Astrocyte (in vitro differentiated cells and primary cell): ENCODE data around the gene ESF1. TPM values are rescaled to one million over a fixed set of nuclear protein-coding genes. Genes with fewer than 3 reads are reported as not detected.
"Not testable (repeated sequence)": the region's sequence is repeated elsewhere in the genome, so short reads cannot be mapped to it uniquely, and the experiment has no call there.

Experiments
- DNase-seq: peaks from one replicate; pipeline ENCODE4 v3.0.0-alpha.2; 2010; ENCODE audit warnings: low read depth
- FAIRE-seq: peaks from 2 replicates; lab custom pipeline; 2011; peaks lifted over from hg19 to GRCh38; lab: Jason Lieb, UNC
- H2AFZ ChIP-seq: 2 replicates; pipeline ENCODE4 v1.6.0; 2012; ENCODE audit warnings: low read depth, low read length, inconsistent platforms
- H3K27ac ChIP-seq: 2 replicates; pipeline ENCODE4 v1.5.1; 2011; ENCODE audit warnings: low read depth, low read length, inconsistent platforms
- H3K27me3 ChIP-seq: 2 replicates; pipeline ENCODE4 v1.6.0; 2011; ENCODE audit warnings: low read length, inconsistent platforms; ENCODE audit not compliant: insufficient read depth
- H3K36me3 ChIP-seq: 2 replicates; pipeline ENCODE4 v1.5.1; 2011; ENCODE audit warnings: low read length, inconsistent platforms; ENCODE audit not compliant: insufficient read depth
- H3K4me1 ChIP-seq: 2 replicates; pipeline ENCODE4 v1.5.1; 2011; ENCODE audit warnings: low read length, inconsistent platforms; ENCODE audit not compliant: insufficient read depth
- H3K4me2 ChIP-seq: 2 replicates; pipeline ENCODE4 v1.6.0; 2012; ENCODE audit warnings: low read length, inconsistent platforms
- H3K4me3 ChIP-seq: 2 replicates; pipeline ENCODE4 v1.5.1; 2011; ENCODE audit warnings: low read depth, mild to moderate bottlenecking, low read length, inconsistent platforms; ENCODE audit not compliant: insufficient read depth
- H3K79me2 ChIP-seq: 2 replicates; pipeline ENCODE4 v1.6.0; 2012; ENCODE audit warnings: mild to moderate bottlenecking, low read length, inconsistent platforms; ENCODE audit not compliant: insufficient read depth
- H3K9ac ChIP-seq: 2 replicates; pipeline ENCODE4 v1.6.0; 2012; ENCODE audit warnings: mild to moderate bottlenecking, low read length, inconsistent platforms
- H3K9me3 ChIP-seq: 2 replicates; pipeline ENCODE4 v1.5.1; 2012; ENCODE audit warnings: low read depth, mild to moderate bottlenecking, low read length, inconsistent platforms; ENCODE audit not compliant: insufficient read depth
- H4K20me1 ChIP-seq: 2 replicates; pipeline ENCODE4 v1.6.0; 2012; ENCODE audit warnings: low read length, inconsistent platforms; ENCODE audit not compliant: insufficient read depth
- H3K27ac Mint-ChIP-seq: one replicate; pipeline ENCODE4 v1.8.0; 2021; ENCODE audit warnings: mild to moderate bottlenecking, mixed read lengths; ENCODE audit not compliant: unreplicated experiment
- H3K27me3 Mint-ChIP-seq: one replicate; pipeline ENCODE4 v1.8.0; 2021; ENCODE audit warnings: low read depth, mixed read lengths; ENCODE audit not compliant: unreplicated experiment
- H3K36me3 Mint-ChIP-seq: one replicate; pipeline ENCODE4 v1.8.0; 2021; ENCODE audit warnings: low read depth, mixed read lengths; ENCODE audit not compliant: unreplicated experiment
- H3K4me1 Mint-ChIP-seq: one replicate; pipeline ENCODE4 v1.8.0; 2021; ENCODE audit warnings: low read depth, mixed read lengths; ENCODE audit not compliant: unreplicated experiment
- H3K4me3 Mint-ChIP-seq: one replicate; pipeline ENCODE4 v1.8.0; 2021; ENCODE audit warnings: mild to moderate bottlenecking, moderate library complexity, mixed read lengths; ENCODE audit not compliant: unreplicated experiment
- H3K9me3 Mint-ChIP-seq: one replicate; pipeline ENCODE4 v1.8.0; 2021; ENCODE audit warnings: mild to moderate bottlenecking, mixed read lengths; ENCODE audit not compliant: unreplicated experiment
- CTCF ChIP-seq: IDR thresholded peaks from 2 replicates; pipeline ENCODE4 v1.5.1; 2011; ENCODE audit warnings: low read depth, mild to moderate bottlenecking, inconsistent platforms, low read length, moderate library complexity; ENCODE audit not compliant: insufficient read depth
- EZH2 ChIP-seq: IDR thresholded peaks from 2 replicates; pipeline ENCODE4 v1.6.1; 2012; ENCODE audit warnings: mild to moderate bottlenecking, low read length, inconsistent platforms; ENCODE audit not compliant: insufficient read depth
- total RNA-seq: library from RNA; stranded (reverse); gene quantifications from 2 replicates; pipeline ENCODE4 v1.2.1, GENCODE V29; 2021

Gene ESF1
- total RNA-seq, 1 donor from 2014 or later: 13.9 TPM

- Histone ChIP-seq H3K27ac (no peak overlapping the region), H4K20me1 (no peaks in the 10 kb centered on the region), H3K9me3 (no peaks in the 10 kb centered on the region), H3K4me2 (no peak overlapping the region), H3K79me2 (no peaks in the 10 kb centered on the region), H3K27me3 (no peaks in the 10 kb centered on the region), H3K4me1 (no peaks in the 10 kb centered on the region), H3K4me3 (no peak overlapping the region), H3K9ac (no peak overlapping the region), H2AFZ (no peak overlapping the region), H3K36me3 (peaks cover 4% of the 10 kb centered on the region)
- no peaks in the 10 kb centered on the region for H3K27me3 Mint-ChIP-seq
- peaks cover 19% of the 10 kb centered on the region for H3K36me3 Mint-ChIP-seq
- H3K27ac Mint-ChIP-seq: no peak overlapping the region
- peaks cover 8% of the 10 kb centered on the region for H3K4me1 Mint-ChIP-seq
- TF ChIP-seq EZH2 (no peak), CTCF (no peak)
- DNase-seq (no peak), FAIRE-seq (no peak)
- H3K4me3 Mint-ChIP-seq: no peak overlapping the region
- H3K9me3 Mint-ChIP-seq: peaks cover 5% of the 10 kb centered on the region
Measured at GRCh38 chr20:13741879-13742278, 42.8 kb downstream of the ESF1 start.

- no peaks in the 10 kb centered on the region for H3K27me3 Mint-ChIP-seq
- Histone ChIP-seq H3K27me3 (no peaks in the 10 kb centered on the region), H3K9ac (no peak overlapping the region), H3K4me3 (no peak overlapping the region), H3K4me2 (no peak overlapping the region), H3K36me3 (peaks cover 4% of the 10 kb centered on the region), H3K9me3 (no peaks in the 10 kb centered on the region), H4K20me1 (no peaks in the 10 kb centered on the region), H3K4me1 (no peaks in the 10 kb centered on the region), H3K27ac (no peak overlapping the region), H3K79me2 (no peaks in the 10 kb centered on the region), H2AFZ (no peak overlapping the region)
- TF ChIP-seq CTCF (no peak), EZH2 (no peak)
- no peak overlapping the region for H3K27ac Mint-ChIP-seq
- H3K4me3 Mint-ChIP-seq: no peak overlapping the region
- peaks cover 19% of the 10 kb centered on the region for H3K36me3 Mint-ChIP-seq
- FAIRE-seq: no peak
- H3K9me3 Mint-ChIP-seq: peaks cover 5% of the 10 kb centered on the region
- H3K4me1 Mint-ChIP-seq: peaks cover 10% of the 10 kb centered on the region
- DNase-seq: no peak
Measured at GRCh38 chr20:13739731-13740649, 44.7 kb downstream of the ESF1 start.

- H4K20me1 ChIP-seq, H3K27ac Mint-ChIP-seq, H3K4me2 ChIP-seq, H3K4me1 ChIP-seq, H3K9ac ChIP-seq, FAIRE-seq, H2AFZ ChIP-seq, DNase-seq, H3K4me3 Mint-ChIP-seq, H3K27me3 ChIP-seq, H3K9me3 Mint-ChIP-seq, H3K4me1 Mint-ChIP-seq, H3K27ac ChIP-seq, H3K27me3 Mint-ChIP-seq, H3K4me3 ChIP-seq, H3K36me3 ChIP-seq, H3K79me2 ChIP-seq, H3K9me3 ChIP-seq: not testable (repeated sequence)
- H3K36me3 Mint-ChIP-seq: peaks cover 19% of the 10 kb centered on the region
Measured at GRCh38 chr20:13738187-13738586, 46.5 kb downstream of the ESF1 start.
